WTC11 (cell line): Measurements from ENCODE around the gene HPCA. TPM values are rescaled to one million over a fixed set of nuclear protein-coding genes. Genes with fewer than 3 reads are reported as not detected.

Source experiments
- ATAC-seq: fragments of 200-7000 bp; cut with Tn5 transposase; 2 replicates; pipeline ENCODE4 v1.10.0; 2021; ENCODE audit warnings: mild to moderate bottlenecking, moderate library complexity
- CTCF ChIA-PET: fragments of 300-600 bp; sonication (Branson Sonifier 250); formaldehyde crosslinking; loops from one replicate; lab custom pipeline; 2021; ENCODE audit warnings: antibody characterized with exemption; lab: Charles Lee
- POLR2A ChIA-PET: fragments of 350-600 bp; sonication (Branson Sonifier 250); formaldehyde crosslinking; loops from one replicate; lab custom pipeline; 2021; ENCODE audit warnings: antibody characterized with exemption; lab: Charles Lee
- DNase-seq: peaks from one replicate; pipeline ENCODE4 v3.0.0; 2021; ENCODE audit warnings: low spot score
- H3K27ac Mint-ChIP-seq: 2 replicates; pipeline ENCODE4 v1.8.0; 2021; ENCODE audit warnings: mixed read lengths
- H3K27me3 Mint-ChIP-seq: 2 replicates; pipeline ENCODE4 v1.8.0; 2021; ENCODE audit warnings: low read depth, mild to moderate bottlenecking, moderate library complexity, mixed read lengths
- H3K36me3 Mint-ChIP-seq: 2 replicates; pipeline ENCODE4 v1.8.0; 2021; ENCODE audit warnings: mixed read lengths
- H3K4me1 Mint-ChIP-seq: 2 replicates; pipeline ENCODE4 v1.8.0; 2022; ENCODE audit warnings: mixed read lengths
- H3K4me3 Mint-ChIP-seq: 2 replicates; pipeline ENCODE4 v1.8.0; 2021; ENCODE audit warnings: mild to moderate bottlenecking, moderate library complexity, mixed read lengths
- H3K9me3 Mint-ChIP-seq: 2 replicates; pipeline ENCODE4 v1.8.0; 2021; ENCODE audit warnings: mixed read lengths
- CREM ChIP-seq: sonication (generic); formaldehyde crosslinking; IDR thresholded peaks from 2 replicates; pipeline ENCODE4 v1.8.1; 2022; ENCODE audit warnings: mild to moderate bottlenecking, missing genetic modification reagents, moderate library complexity
- HMGA2 ChIP-seq: fragments of 250-450 bp; sonication (Bioruptor Pico); IDR thresholded peaks from 2 replicates; pipeline ENCODE4 v1.4.0; 2021; ENCODE audit warnings: mild to moderate bottlenecking, moderate library complexity
- JUN ChIP-seq: sonication (generic); formaldehyde crosslinking; IDR thresholded peaks from 2 replicates; pipeline ENCODE4 v1.8.0; 2023; ENCODE audit warnings: mild to moderate bottlenecking, missing genetic modification reagents
- KAT7 ChIP-seq: sonication (generic); formaldehyde crosslinking; IDR thresholded peaks from 2 replicates; pipeline ENCODE4 v1.8.1; 2023; ENCODE audit warnings: missing genetic modification reagents, mild to moderate bottlenecking, borderline replicate concordance
- RELA ChIP-seq: sonication (generic); formaldehyde crosslinking; IDR thresholded peaks from 2 replicates; pipeline ENCODE4 v1.8.1; 2022; ENCODE audit warnings: missing genetic modification reagents, mild to moderate bottlenecking, borderline replicate concordance
- SMAD3 ChIP-seq: sonication (generic); formaldehyde crosslinking; IDR thresholded peaks from 2 replicates; pipeline ENCODE4 v1.8.0; 2022; ENCODE audit warnings: missing genetic modification reagents, mild to moderate bottlenecking, borderline replicate concordance
- ZNF219 ChIP-seq: sonication (generic); formaldehyde crosslinking; IDR thresholded peaks from 2 replicates; pipeline ENCODE4 v1.8.0; 2023; ENCODE audit warnings: missing genetic modification reagents, mild to moderate bottlenecking, borderline replicate concordance
- ZNF317 ChIP-seq: sonication (generic); formaldehyde crosslinking; IDR thresholded peaks from 2 replicates; pipeline ENCODE4 v1.8.1; 2023; ENCODE audit warnings: low read depth, mild to moderate bottlenecking, moderate library complexity, missing genetic modification reagents, borderline replicate concordance
- total RNA-seq: library from RNA; stranded (reverse); gene quantifications from 3 replicates; pipeline ENCODE4 v1.2.3, GENCODE V29; 2021
- TF ChIP-seq, protein P1 (sequence below): sonication (generic); formaldehyde crosslinking; IDR thresholded peaks from 2 replicates; pipeline ENCODE4 v1.8.1; 2023; ENCODE audit warnings: mild to moderate bottlenecking, moderate library complexity, missing genetic modification reagents
- TF ChIP-seq, protein P2 (sequence below): fragments of 250-450 bp; sonication (Bioruptor Pico); conservative IDR thresholded peaks from 2 replicates; pipeline ENCODE4 v1.9.0; 2021; ENCODE audit warnings: mild to moderate bottlenecking
- TF ChIP-seq, protein P3 (sequence below): fragments of 250-450 bp; sonication (Bioruptor Pico); IDR thresholded peaks from 2 replicates; pipeline ENCODE4 v1.9.0; 2021; ENCODE audit warnings: mild to moderate bottlenecking, borderline replicate concordance
- TF ChIP-seq, protein P4 (sequence below): sonication (generic); formaldehyde crosslinking; IDR thresholded peaks from 2 replicates; pipeline ENCODE4 v1.8.0; 2022; ENCODE audit warnings: mild to moderate bottlenecking, missing genetic modification reagents
- TF ChIP-seq, protein P5 (sequence below): sonication (generic); formaldehyde crosslinking; IDR thresholded peaks from 2 replicates; pipeline ENCODE4 v1.8.1; 2023; ENCODE audit warnings: mild to moderate bottlenecking, missing genetic modification reagents
- TF ChIP-seq, protein P6 (sequence below): fragments of 250-450 bp; sonication (Bioruptor Pico); IDR thresholded peaks from 2 replicates; pipeline ENCODE4 v2.1.2; 2022; ENCODE audit warnings: mild to moderate bottlenecking, moderate library complexity

HPCA gene
- total RNA-seq, 1 experiment from 2014 or later: 1.9 TPM

DNA sequence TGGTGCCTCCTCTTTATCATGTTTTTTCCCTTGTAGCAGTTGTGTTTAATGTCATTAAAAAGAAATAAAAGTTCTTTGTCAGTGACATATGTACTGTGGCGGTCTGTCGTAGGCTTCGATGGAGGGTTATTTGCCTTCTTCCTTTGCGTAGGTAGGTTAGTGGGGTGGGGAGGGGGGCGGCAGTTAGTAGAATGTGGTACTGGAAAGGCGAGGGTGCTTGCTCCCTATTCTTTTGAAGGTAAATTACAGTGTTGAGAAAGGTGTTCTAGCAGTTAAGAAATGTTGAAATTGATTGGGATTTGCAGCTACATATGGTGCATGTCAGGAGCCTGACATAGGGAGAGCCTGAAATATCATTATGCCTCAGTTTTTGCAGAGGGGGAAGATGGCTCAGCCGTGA is 27.5 kb upstream of the HPCA start:
- Mint-ChIP-seq H3K4me3 (no peak overlapping the region), H3K9me3 (no peaks in the 10 kb centered on the region), H3K36me3 (peaks cover 27% of the 10 kb centered on the region), H3K27me3 (no peaks in the 10 kb centered on the region), H3K4me1 (no peaks in the 10 kb centered on the region; the same call in 1 of the 2 replicates), H3K27ac (no peak overlapping the region)
- TF ChIP-seq, protein P1, sequence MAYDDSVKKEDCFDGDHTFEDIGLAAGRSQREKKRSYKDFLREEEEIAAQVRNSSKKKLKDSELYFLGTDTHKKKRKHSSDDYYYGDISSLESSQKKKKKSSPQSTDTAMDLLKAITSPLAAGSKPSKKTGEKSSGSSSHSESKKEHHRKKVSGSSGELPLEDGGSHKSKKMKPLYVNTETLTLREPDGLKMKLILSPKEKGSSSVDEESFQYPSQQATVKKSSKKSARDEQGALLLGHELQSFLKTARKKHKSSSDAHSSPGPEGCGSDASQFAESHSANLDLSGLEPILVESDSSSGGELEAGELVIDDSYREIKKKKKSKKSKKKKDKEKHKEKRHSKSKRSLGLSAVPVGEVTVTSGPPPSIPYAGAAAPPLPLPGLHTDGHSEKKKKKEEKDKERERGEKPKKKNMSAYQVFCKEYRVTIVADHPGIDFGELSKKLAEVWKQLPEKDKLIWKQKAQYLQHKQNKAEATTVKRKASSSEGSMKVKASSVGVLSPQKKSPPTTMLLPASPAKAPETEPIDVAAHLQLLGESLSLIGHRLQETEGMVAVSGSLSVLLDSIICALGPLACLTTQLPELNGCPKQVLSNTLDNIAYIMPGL (CRISPR knock-in tag): no peak
- TF ChIP-seq, protein P2, sequence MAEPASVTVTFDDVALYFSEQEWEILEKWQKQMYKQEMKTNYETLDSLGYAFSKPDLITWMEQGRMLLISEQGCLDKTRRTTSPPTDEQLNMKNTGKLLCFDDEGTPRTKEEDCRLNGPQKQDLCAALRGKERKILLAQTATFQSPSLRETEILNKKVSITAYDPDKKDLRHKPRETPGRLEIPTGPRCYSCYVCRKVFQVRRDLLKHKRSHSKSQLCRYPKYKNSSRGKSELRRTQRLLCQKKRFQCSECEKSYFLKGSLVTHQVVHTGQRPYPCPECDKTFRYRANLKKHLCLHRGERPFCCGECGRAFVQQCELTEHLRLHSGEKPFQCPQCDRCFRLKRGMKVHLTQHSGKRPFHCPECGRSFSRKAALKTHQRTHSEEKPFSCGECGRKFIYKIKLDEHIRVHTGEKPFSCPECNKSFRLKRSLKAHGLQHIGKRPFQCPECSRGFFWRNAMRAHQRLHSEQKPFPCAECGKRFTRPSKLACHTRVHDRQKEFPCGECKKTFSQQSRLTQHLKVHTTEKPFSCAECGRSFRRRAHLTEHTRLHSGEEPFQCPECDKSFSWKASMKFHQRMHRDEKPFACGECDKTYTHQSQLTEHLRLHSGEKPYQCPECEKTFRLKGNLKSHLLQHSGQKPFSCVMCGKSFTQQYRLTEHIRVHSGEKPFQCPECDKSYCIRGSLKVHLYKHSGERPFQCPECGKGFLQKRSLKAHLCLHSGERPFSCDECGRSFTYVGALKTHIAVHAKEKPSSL: no peak
- no peak for TF ChIP-seq SMAD3 (CRISPR knock-in tag)
- no peak for TF ChIP-seq HMGA2 (CRISPR knock-in tag)
- no peak for TF ChIP-seq RELA (CRISPR knock-in tag)
- TF ChIP-seq ZNF219 (CRISPR knock-in tag): no peak
- TF ChIP-seq ZNF317: no peak
- TF ChIP-seq, protein P3, sequence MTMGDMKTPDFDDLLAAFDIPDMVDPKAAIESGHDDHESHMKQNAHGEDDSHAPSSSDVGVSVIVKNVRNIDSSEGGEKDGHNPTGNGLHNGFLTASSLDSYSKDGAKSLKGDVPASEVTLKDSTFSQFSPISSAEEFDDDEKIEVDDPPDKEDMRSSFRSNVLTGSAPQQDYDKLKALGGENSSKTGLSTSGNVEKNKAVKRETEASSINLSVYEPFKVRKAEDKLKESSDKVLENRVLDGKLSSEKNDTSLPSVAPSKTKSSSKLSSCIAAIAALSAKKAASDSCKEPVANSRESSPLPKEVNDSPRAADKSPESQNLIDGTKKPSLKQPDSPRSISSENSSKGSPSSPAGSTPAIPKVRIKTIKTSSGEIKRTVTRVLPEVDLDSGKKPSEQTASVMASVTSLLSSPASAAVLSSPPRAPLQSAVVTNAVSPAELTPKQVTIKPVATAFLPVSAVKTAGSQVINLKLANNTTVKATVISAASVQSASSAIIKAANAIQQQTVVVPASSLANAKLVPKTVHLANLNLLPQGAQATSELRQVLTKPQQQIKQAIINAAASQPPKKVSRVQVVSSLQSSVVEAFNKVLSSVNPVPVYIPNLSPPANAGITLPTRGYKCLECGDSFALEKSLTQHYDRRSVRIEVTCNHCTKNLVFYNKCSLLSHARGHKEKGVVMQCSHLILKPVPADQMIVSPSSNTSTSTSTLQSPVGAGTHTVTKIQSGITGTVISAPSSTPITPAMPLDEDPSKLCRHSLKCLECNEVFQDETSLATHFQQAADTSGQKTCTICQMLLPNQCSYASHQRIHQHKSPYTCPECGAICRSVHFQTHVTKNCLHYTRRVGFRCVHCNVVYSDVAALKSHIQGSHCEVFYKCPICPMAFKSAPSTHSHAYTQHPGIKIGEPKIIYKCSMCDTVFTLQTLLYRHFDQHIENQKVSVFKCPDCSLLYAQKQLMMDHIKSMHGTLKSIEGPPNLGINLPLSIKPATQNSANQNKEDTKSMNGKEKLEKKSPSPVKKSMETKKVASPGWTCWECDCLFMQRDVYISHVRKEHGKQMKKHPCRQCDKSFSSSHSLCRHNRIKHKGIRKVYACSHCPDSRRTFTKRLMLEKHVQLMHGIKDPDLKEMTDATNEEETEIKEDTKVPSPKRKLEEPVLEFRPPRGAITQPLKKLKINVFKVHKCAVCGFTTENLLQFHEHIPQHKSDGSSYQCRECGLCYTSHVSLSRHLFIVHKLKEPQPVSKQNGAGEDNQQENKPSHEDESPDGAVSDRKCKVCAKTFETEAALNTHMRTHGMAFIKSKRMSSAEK: no peak
- TF ChIP-seq JUN (CRISPR knock-in tag): no peak
- no peak for TF ChIP-seq CREM (CRISPR knock-in tag)
- TF ChIP-seq, protein P4, sequence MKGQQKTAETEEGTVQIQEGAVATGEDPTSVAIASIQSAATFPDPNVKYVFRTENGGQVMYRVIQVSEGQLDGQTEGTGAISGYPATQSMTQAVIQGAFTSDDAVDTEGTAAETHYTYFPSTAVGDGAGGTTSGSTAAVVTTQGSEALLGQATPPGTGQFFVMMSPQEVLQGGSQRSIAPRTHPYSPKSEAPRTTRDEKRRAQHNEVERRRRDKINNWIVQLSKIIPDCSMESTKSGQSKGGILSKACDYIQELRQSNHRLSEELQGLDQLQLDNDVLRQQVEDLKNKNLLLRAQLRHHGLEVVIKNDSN (CRISPR knock-in tag): no peak
- TF ChIP-seq, protein P5, sequence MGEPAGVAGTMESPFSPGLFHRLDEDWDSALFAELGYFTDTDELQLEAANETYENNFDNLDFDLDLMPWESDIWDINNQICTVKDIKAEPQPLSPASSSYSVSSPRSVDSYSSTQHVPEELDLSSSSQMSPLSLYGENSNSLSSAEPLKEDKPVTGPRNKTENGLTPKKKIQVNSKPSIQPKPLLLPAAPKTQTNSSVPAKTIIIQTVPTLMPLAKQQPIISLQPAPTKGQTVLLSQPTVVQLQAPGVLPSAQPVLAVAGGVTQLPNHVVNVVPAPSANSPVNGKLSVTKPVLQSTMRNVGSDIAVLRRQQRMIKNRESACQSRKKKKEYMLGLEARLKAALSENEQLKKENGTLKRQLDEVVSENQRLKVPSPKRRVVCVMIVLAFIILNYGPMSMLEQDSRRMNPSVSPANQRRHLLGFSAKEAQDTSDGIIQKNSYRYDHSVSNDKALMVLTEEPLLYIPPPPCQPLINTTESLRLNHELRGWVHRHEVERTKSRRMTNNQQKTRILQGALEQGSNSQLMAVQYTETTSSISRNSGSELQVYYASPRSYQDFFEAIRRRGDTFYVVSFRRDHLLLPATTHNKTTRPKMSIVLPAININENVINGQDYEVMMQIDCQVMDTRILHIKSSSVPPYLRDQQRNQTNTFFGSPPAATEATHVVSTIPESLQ (CRISPR knock-in tag): no peak
- no peak for TF ChIP-seq KAT7
- TF ChIP-seq, protein P6, sequence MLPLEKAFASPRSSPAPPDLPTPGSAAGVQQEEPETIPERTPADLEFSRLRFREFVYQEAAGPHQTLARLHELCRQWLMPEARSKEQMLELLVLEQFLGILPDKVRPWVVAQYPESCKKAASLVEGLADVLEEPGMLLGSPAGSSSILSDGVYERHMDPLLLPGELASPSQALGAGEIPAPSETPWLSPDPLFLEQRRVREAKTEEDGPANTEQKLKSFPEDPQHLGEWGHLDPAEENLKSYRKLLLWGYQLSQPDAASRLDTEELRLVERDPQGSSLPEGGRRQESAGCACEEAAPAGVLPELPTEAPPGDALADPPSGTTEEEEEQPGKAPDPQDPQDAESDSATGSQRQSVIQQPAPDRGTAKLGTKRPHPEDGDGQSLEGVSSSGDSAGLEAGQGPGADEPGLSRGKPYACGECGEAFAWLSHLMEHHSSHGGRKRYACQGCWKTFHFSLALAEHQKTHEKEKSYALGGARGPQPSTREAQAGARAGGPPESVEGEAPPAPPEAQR (CRISPR knock-in tag): no peak
- ChIA-PET CTCF (interaction anchor here (0.6 to 2.0 kb wide), 3 partner anchors 16 to 86 kb away, joined by 3 to 6 read pairs (median 4); no protein-coding TSS in a partner anchor), POLR2A (no interaction called here)
- ATAC-seq (no peak), DNase-seq (no peak)
